GDM1 (cell line): ENCODE data around the gene ARPC5L.
"Not testable (repeated sequence)": the region's sequence is repeated elsewhere in the genome, so short reads cannot be mapped to it uniquely, and the experiment has no call there.

Experiments
- DNase-seq: peaks from one replicate; lab custom pipeline; 2025; lab: John Stamatoyannopoulos, UW

Gene ARPC5L

GRCh38 chr9:124894035-124894740 is 32.3 kb downstream of the ARPC5L start:
- DNase-seq: no peak

GRCh38 chr9:124894741-124895170 is 32.8 kb downstream of the ARPC5L start:
- peak; percentile 15 for DNase-seq

GRCh38 chr9:124897570-124898460 is 35.9 kb downstream of the ARPC5L start:
- DNase-seq: no peak

GRCh38 chr9:124899845-124900244 is 37.9 kb downstream of the ARPC5L start:
- no peak for DNase-seq

- no peak for DNase-seq
These were observed 45.0 kb downstream of the ARPC5L start for GRCh38 chr9:124906966-124907365.

GRCh38 chr9:124908098-124908497 is 46.2 kb downstream of the ARPC5L start:
- no peak for DNase-seq

- no peak for DNase-seq
These were observed 49.8 kb downstream of the ARPC5L start for GRCh38 chr9:124911766-124912165.

- DNase-seq: no peak
These were observed 51.4 kb downstream of the ARPC5L start for GRCh38 chr9:124913378-124913777.

GRCh38 chr9:124914753-124915405 is 52.9 kb downstream of the ARPC5L start:
- no peak for DNase-seq

- DNase-seq: not testable (repeated sequence)
These were observed 58.5 kb downstream of the ARPC5L start for GRCh38 chr9:124920394-124920793.
